ENCODE measurements around the gene VPS51. TPM values are rescaled to one million over a fixed set of nuclear protein-coding genes. Genes with fewer than 3 reads are reported as not detected.

VPS51 gene
- total and polyA plus RNA-seq, 11 donors: 78.4 to 165 (median 101) TPM

DNA sequence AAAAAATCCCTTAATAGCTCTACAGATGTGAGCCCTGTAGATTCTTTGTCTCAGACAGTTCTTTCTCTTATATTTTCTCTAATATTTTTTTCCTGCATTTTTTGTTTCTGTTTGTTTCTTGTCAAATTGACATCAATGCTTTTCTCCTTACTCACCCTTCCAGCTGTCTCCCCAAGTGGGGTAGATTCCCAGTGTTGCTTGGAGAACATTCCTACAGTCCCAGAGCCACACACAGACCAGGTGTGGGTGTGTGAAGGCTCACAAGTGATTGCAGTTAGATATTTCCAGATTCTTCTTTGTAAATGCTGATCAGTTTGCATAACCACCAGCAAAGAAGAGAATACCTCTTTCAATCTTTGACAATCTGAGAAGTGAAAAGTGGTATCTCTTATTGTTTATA is 7.5 kb downstream of the VPS51 start:
- DNase-seq (no peak), ATAC-seq (no peak)
- intact Hi-C loops (cut with DNase I): loop anchor here in 1 of 10 donors (10.0 kb wide), 1 partner anchor 189 kb away; the partner anchor contains the start of gene ATG2A
- H3K4me3 ChIP-seq: no peak overlapping the region
- no peaks in the 10 kb centered on the region for H3K27me3 ChIP-seq
- H3K4me1 ChIP-seq: peaks cover 0 to 50% (median 32%) of the 10 kb centered on the region in 12 donors
- peak overlapping the region; percentile 21 to 87 (median 76) for H3K27ac ChIP-seq
- H3K36me3 ChIP-seq: peaks cover 0 to 39% (median 19%) of the 10 kb centered on the region in 9 donors
- TF ChIP-seq, protein P1, sequence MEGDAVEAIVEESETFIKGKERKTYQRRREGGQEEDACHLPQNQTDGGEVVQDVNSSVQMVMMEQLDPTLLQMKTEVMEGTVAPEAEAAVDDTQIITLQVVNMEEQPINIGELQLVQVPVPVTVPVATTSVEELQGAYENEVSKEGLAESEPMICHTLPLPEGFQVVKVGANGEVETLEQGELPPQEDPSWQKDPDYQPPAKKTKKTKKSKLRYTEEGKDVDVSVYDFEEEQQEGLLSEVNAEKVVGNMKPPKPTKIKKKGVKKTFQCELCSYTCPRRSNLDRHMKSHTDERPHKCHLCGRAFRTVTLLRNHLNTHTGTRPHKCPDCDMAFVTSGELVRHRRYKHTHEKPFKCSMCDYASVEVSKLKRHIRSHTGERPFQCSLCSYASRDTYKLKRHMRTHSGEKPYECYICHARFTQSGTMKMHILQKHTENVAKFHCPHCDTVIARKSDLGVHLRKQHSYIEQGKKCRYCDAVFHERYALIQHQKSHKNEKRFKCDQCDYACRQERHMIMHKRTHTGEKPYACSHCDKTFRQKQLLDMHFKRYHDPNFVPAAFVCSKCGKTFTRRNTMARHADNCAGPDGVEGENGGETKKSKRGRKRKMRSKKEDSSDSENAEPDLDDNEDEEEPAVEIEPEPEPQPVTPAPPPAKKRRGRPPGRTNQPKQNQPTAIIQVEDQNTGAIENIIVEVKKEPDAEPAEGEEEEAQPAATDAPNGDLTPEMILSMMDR (IDR thresholded peaks at IDR 0.05): no peak
- no peak for TF ChIP-seq POLR2A (IDR thresholded peaks at IDR 0.05)
- no peaks in the 10 kb centered on the region for H3K9me3 ChIP-seq

DNA sequence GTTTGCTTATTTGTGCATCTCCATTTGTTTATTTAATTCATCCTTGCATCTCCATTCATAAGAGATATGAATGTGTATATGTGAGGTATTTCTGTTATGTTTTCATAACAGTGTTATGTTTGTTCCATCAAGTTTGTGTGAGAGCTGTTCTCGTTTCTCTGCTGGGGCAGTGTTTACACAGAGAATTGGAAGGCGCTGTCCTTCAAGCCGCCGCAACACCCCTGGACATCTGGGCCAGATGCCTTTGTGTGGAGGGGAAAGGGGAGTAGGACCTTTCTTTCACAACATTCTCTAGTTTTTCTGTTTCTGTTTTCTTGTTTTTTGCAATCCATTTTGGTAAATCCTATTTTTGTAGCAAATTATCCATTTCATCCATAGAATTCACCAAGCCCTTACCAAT is 8.6 kb downstream of the VPS51 start:
- Histone ChIP-seq H3K27me3 (no peaks in the 10 kb centered on the region), H3K4me3 (no peak overlapping the region), H3K9me3 (no peaks in the 10 kb centered on the region), H3K4me1 (peaks cover 0 to 50% (median 32%) of the 10 kb centered on the region in 12 donors), H3K36me3 (peaks cover 0 to 43% (median 26%) of the 10 kb centered on the region in 9 donors), H3K27ac (peak overlapping the region; percentile 21 to 87 (median 76))
- DNase-seq: peak in 1 of 5 donors; percentile 12
- intact Hi-C loops (cut with DNase I): loop anchor here in 1 of 10 donors (10.0 kb wide), 1 partner anchor 190 kb away; the partner anchor contains the start of gene ATG2A
- 46 to 65% (median 52%) methylated on average over 4 of the region's 4 CpGs for WGBS, 4 donors
- ATAC-seq: peak in 2 of 4 donors; percentile 58 to 60
- TF ChIP-seq POLR2A (IDR thresholded peaks at IDR 0.05): no peak
- TF ChIP-seq, protein P1 (IDR thresholded peaks at IDR 0.05): no peak

DNA sequence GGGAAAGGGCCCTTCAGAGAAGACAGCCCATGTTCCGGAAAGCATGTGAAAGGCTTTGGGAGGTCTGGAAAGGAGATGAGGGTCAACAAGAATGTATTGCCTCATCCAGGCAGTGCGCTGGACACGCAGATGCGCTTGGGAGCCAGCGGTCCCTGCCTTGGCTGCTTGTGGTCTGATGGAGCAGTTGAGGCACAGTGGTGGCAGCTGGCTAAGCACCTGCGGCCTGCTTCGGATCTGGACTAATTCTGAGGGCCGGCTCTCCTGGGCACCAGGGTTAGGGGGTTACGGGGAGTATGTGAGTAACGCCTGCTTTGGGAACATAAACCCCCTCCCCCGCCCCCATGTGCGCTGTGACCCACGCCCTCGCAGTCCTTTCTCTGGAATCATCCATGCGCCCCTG is 11.1 kb downstream of the VPS51 start:
- no peaks in the 10 kb centered on the region for H3K27me3 ChIP-seq
- H3K27ac ChIP-seq: no peak overlapping the region
- 95 to 97% (median 96%) methylated on average over 11 to 15 of the region's 15 CpGs for WGBS, 4 donors
- intact Hi-C loops (cut with DNase I): loop anchor here in 1 of 10 donors (10.0 kb wide), 1 partner anchor 192 kb away; the partner anchor contains the start of gene ATG2A
- DNase-seq (peak in 1 of 5 donors; percentile 14), ATAC-seq (no peak)
- peaks cover 0 to 47% (median 28%) of the 10 kb centered on the region in 9 donors for H3K36me3 ChIP-seq
- H3K4me1 ChIP-seq: peaks cover 0 to 56% (median 39%) of the 10 kb centered on the region in 12 donors
- TF ChIP-seq, protein P1 (IDR thresholded peaks at IDR 0.05): no peak
- no peak for TF ChIP-seq POLR2A (IDR thresholded peaks at IDR 0.05)
- H3K4me3 ChIP-seq: no peak overlapping the region
- no peaks in the 10 kb centered on the region for H3K9me3 ChIP-seq

DNA sequence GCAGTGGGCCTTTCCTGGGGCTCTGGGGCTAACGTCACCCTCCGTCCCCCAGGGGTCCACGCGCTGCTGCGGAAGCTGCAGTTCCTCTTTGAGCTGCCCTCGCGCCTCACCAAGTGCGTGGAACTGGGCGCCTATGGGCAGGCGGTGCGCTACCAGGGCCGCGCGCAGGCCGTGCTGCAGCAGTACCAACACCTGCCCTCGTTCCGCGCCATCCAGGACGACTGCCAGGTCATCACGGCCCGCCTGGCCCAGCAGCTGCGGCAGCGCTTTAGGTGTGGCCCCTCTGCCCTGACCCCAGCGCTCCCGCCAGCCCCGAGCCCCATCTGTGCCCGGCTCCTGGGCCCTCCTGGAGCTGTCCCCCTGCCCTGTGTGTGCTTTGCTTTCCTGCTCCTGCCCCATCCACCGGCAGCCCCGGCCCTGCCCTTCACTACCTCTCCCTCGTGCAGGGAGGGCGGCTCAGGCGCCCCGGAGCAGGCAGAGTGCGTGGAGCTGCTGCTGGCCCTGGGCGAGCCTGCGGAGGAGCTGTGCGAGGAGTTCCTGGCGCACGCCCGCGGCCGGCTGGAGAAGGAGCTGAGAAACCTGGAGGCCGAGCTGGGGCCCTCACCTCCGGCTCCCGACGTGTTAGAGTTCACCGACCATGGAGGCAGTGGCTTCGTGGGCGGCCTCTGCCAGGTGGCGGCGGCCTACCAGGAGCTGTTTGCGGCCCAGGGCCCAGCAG is 11.9 kb downstream of the VPS51 start:
- H3K9me3 ChIP-seq: no peaks in the 10 kb centered on the region
- H3K4me1 ChIP-seq: peaks cover 0 to 56% (median 37%) of the 10 kb centered on the region in 12 donors
- H3K27me3 ChIP-seq: no peaks in the 10 kb centered on the region
- H3K4me3 ChIP-seq: no peak overlapping the region
- ATAC-seq (no peak), DNase-seq (peak in 1 of 5 donors; percentile 15)
- intact Hi-C loops (cut with DNase I): loop anchor here in 1 of 10 donors (10.0 kb wide), 1 partner anchor 193 kb away; the partner anchor contains the start of gene ATG2A
- H3K36me3 ChIP-seq: peaks cover 0 to 41% (median 28%) of the 10 kb centered on the region in 9 donors
- TF ChIP-seq, protein P1 (IDR thresholded peaks at IDR 0.05): no peak
- TF ChIP-seq POLR2A (IDR thresholded peaks at IDR 0.05): no peak
- whole genome bisulfite sequencing, 4 donors: 95 to 97% (median 96%) methylated on average over 39 to 52 of the region's 52 CpGs
- H3K27ac ChIP-seq: no peak overlapping the region
